Epithelial cell of esophagus (primary cell): ENCODE results near the gene GP1BB.
"Not testable (repeated sequence)": the region's sequence is repeated elsewhere in the genome, so short reads cannot be mapped to it uniquely, and the experiment has no call there.

Experiments
- DNase-seq: peaks from one replicate; pipeline ENCODE4 v3.0.0; 2010; ENCODE audit warnings: low read depth
- H3K4me3 ChIP-seq: 2 replicates; pipeline ENCODE4 v1.5.1; 2011; ENCODE audit warnings: mild to moderate bottlenecking, low read length, control low read depth
- CTCF ChIP-seq: IDR thresholded peaks from 2 replicates; pipeline ENCODE4 v1.5.1; 2011; ENCODE audit warnings: low read depth, mild to moderate bottlenecking, low read length, control low read depth, inconsistent platforms; ENCODE audit not compliant: insufficient read depth; ENCODE audit errors: missing control alignments

GP1BB gene

GRCh38 chr22:19723232-19723982 is at the start of gene GP1BB:
Gene GP1BB, plus strand, starts transcription at chr22:19723539. Its CDS starts 31 bp downstream, at chr22:19723570.
- peak; percentile 15 for DNase-seq
- no peak for TF ChIP-seq CTCF
- no peak within 1 kb of the TSS for H3K4me3 ChIP-seq

- no peak for DNase-seq
- TF ChIP-seq CTCF = no peak
- no peak overlapping the region for H3K4me3 ChIP-seq
Observed at GRCh38 chr22:19673660-19674059, 49.7 kb upstream of the GP1BB start.

GRCh38 chr22:19674129-19674928 is 49.0 kb upstream of the GP1BB start:
- no peak for DNase-seq
- no peak for TF ChIP-seq CTCF
- H3K4me3 ChIP-seq = no peak overlapping the region

- no peak overlapping the region for H3K4me3 ChIP-seq
- DNase-seq = no peak
- no peak for TF ChIP-seq CTCF
Observed at GRCh38 chr22:19674929-19675253, 48.4 kb upstream of the GP1BB start.

- no peak overlapping the region for H3K4me3 ChIP-seq
- no peak for TF ChIP-seq CTCF
- DNase-seq = no peak
Observed at GRCh38 chr22:19675428-19675827, 47.9 kb upstream of the GP1BB start.

GRCh38 chr22:19676437-19676836 is 46.9 kb upstream of the GP1BB start:
- H3K4me3 ChIP-seq, DNase-seq: not testable (repeated sequence)

- TF ChIP-seq CTCF = no peak
- no peak overlapping the region for H3K4me3 ChIP-seq
- DNase-seq = no peak
Observed at GRCh38 chr22:19678949-19679521, 44.3 kb upstream of the GP1BB start.
